RWPE2 (cell line): ENCODE data around the gene ADD1.

ENCODE experiments used
- ATAC-seq: fragments of 200-7000 bp; cut with Tn5 transposase; 3 replicates; pipeline ENCODE4 v1.9.1; 2021; ENCODE audit warnings: low read depth
- DNase-seq: peaks from one replicate; pipeline ENCODE4 v3.0.0-alpha.2; 2020; ENCODE audit warnings: low spot score
- H3K27ac ChIP-seq: fragments of 450-650 bp; 2 replicates; pipeline ENCODE4 v1.5.1; 2017; ENCODE audit warnings: mild to moderate bottlenecking; ENCODE audit not compliant: poor library complexity, severe bottlenecking
- H3K27me3 ChIP-seq: fragments of 250-450 bp; sonication (Bioruptor Pico); 2 replicates; pipeline ENCODE4 v1.5.1; 2021; ENCODE audit warnings: mild to moderate bottlenecking, moderate library complexity; ENCODE audit not compliant: insufficient read depth, poor library complexity, severe bottlenecking
- H3K36me3 ChIP-seq: fragments of 250-450 bp; sonication (Bioruptor Pico); 2 replicates; pipeline ENCODE4 v1.5.1; 2020; ENCODE audit warnings: low read depth, mild to moderate bottlenecking, moderate library complexity
- H3K4me1 ChIP-seq: fragments of 250-450 bp; sonication (Bioruptor Pico); 2 replicates; pipeline ENCODE4 v1.5.1; 2021; ENCODE audit warnings: mild to moderate bottlenecking, moderate library complexity; ENCODE audit not compliant: insufficient read depth, poor library complexity, severe bottlenecking
- H3K4me3 ChIP-seq: fragments of 250-450 bp; sonication (Bioruptor Pico); 2 replicates; pipeline ENCODE4 v1.5.1; 2021; ENCODE audit warnings: mild to moderate bottlenecking, moderate library complexity; ENCODE audit not compliant: severe bottlenecking
- H3K9me3 ChIP-seq: fragments of 250-450 bp; sonication (Bioruptor Pico); 2 replicates; pipeline ENCODE4 v1.5.1; 2021; ENCODE audit warnings: mild to moderate bottlenecking, moderate library complexity; ENCODE audit not compliant: severe bottlenecking
- CTCF ChIP-seq: fragments of 450-650 bp; IDR thresholded peaks from one replicate; pipeline ENCODE4 v1.5.1; 2017; ENCODE audit warnings: mild to moderate bottlenecking, moderate library complexity; ENCODE audit not compliant: poor library complexity, severe bottlenecking

The ADD1 gene

GRCh38 chr4:2827071-2827873 is 16.4 kb upstream of the ADD1 start:
- H3K36me3 ChIP-seq, result peaks cover 59% of the 10 kb centered on the region
- peak; percentile 51 for DNase-seq
- TF ChIP-seq CTCF, result no peak

GRCh38 chr4:2827874-2828751 is 15.5 kb upstream of the ADD1 start:
- Histone ChIP-seq H3K4me3 (no peak overlapping the region), H3K27me3 (no peaks in the 10 kb centered on the region), H3K36me3 (peaks cover 62% of the 10 kb centered on the region), H3K27ac (no peak overlapping the region), H3K9me3 (no peaks in the 10 kb centered on the region), H3K4me1 (no peaks in the 10 kb centered on the region)
- DNase-seq, result peak; percentile 52
- ATAC-seq, result no peak
- no peak for TF ChIP-seq CTCF

More at GRCh38 chr4:2827071-2827873, 16.4 kb upstream of the ADD1 start:
- Histone ChIP-seq H3K4me3 (no peak overlapping the region), H3K27ac (no peak overlapping the region), H3K9me3 (no peaks in the 10 kb centered on the region), H3K4me1 (no peaks in the 10 kb centered on the region), H3K27me3 (no peaks in the 10 kb centered on the region)
- no peak for ATAC-seq

GRCh38 chr4:2828758-2829181 is 14.9 kb upstream of the ADD1 start:
- Histone ChIP-seq H3K4me1 (no peaks in the 10 kb centered on the region), H3K36me3 (peaks cover 62% of the 10 kb centered on the region), H3K27me3 (no peaks in the 10 kb centered on the region), H3K4me3 (no peak overlapping the region), H3K9me3 (no peaks in the 10 kb centered on the region), H3K27ac (no peak overlapping the region)
- DNase-seq, result peak; percentile 62
- TF ChIP-seq CTCF, result no peak
- no peak for ATAC-seq

- H3K27ac ChIP-seq, result no peak overlapping the region
- H3K4me3 ChIP-seq, result no peak overlapping the region
- TF ChIP-seq CTCF, result no peak
- ATAC-seq (no peak), DNase-seq (peak; percentile 59)
- peaks cover 61% of the 10 kb centered on the region for H3K36me3 ChIP-seq
- no peaks in the 10 kb centered on the region for H3K9me3 ChIP-seq
- H3K27me3 ChIP-seq, result no peaks in the 10 kb centered on the region
- no peaks in the 10 kb centered on the region for H3K4me1 ChIP-seq
Measured at GRCh38 chr4:2829321-2829932, 14.2 kb upstream of the ADD1 start.
